Measurements from ENCODE around the gene C6orf58. TPM values are rescaled to one million over a fixed set of nuclear protein-coding genes. Genes with fewer than 3 reads are reported as not detected.

Gene C6orf58
- not detected in 2 replicates for total RNA-seq

GRCh38 chr6:127576874-127577273 is at the start of gene C6orf58:
TSS of gene C6orf58 (plus strand) at chr6:127577174. CDS start at chr6:127577186, 12 bp downstream.

Other genes starting within 250 kb of the C6orf58 start
- 43.6 and 73.2 TPM in 2 replicates for gene ECHDC1, start 233.6 kb upstream of the C6orf58 start, total RNA-seq
- gene KIAA0408, start 117.8 kb upstream of the C6orf58 start, total RNA-seq = not detected in 2 replicates